Measurements from ENCODE around the gene ALPI. TPM values are rescaled to one million over a fixed set of nuclear protein-coding genes. Genes with fewer than 3 reads are reported as not detected.

Gene ALPI
- total RNA-seq, 1 experiment from 2014 or later: 5.3 TPM

GRCh38 chr2:232482301-232483238, 26.6 kb downstream of the ALPI start:
- POLR2A ChIA-PET: no interaction called here
- intact Hi-C loops (cut with micrococcal nuclease; ENCODE audit: unreplicated experiment): no loop called here
- H3K27ac Mint-ChIP-seq (ENCODE audit: unreplicated experiment): no peak overlapping the region
- no peaks in the 10 kb centered on the region for H3K4me1 Mint-ChIP-seq (ENCODE audit: low read depth, unreplicated experiment)
- TF ChIP-seq, protein P1, sequence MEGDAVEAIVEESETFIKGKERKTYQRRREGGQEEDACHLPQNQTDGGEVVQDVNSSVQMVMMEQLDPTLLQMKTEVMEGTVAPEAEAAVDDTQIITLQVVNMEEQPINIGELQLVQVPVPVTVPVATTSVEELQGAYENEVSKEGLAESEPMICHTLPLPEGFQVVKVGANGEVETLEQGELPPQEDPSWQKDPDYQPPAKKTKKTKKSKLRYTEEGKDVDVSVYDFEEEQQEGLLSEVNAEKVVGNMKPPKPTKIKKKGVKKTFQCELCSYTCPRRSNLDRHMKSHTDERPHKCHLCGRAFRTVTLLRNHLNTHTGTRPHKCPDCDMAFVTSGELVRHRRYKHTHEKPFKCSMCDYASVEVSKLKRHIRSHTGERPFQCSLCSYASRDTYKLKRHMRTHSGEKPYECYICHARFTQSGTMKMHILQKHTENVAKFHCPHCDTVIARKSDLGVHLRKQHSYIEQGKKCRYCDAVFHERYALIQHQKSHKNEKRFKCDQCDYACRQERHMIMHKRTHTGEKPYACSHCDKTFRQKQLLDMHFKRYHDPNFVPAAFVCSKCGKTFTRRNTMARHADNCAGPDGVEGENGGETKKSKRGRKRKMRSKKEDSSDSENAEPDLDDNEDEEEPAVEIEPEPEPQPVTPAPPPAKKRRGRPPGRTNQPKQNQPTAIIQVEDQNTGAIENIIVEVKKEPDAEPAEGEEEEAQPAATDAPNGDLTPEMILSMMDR (IDR thresholded peaks at IDR 0.05; ENCODE audit: insufficient read depth in 1 of 2, low read depth in 1 of 2, low read length in 1 of 2, severe bottlenecking in 1 of 2, unreplicated experiment in 1 of 2): no peak
- Histone ChIP-seq H3K9me3 (no peaks in the 10 kb centered on the region), H3K4me3 (ENCODE audit: low read depth, low read length) (no peak overlapping the region), H3K27me3 (replicated peaks; ENCODE audit: control insufficient read depth, insufficient read depth, low read length) (no peaks in the 10 kb centered on the region), H3K36me3 (ENCODE audit: control insufficient read depth, insufficient read depth, low read length) (no peaks in the 10 kb centered on the region), H3K4me1 (no peaks in the 10 kb centered on the region)
- DNase-seq: no peak
- CTCF ChIA-PET: no interaction called here
- H3K27me3 Mint-ChIP-seq (ENCODE audit: insufficient read depth, unreplicated experiment): no peaks in the 10 kb centered on the region
- no peaks in the 10 kb centered on the region for H3K9me3 Mint-ChIP-seq (ENCODE audit: unreplicated experiment)
- H3K36me3 Mint-ChIP-seq (ENCODE audit: insufficient read depth, unreplicated experiment): no peaks in the 10 kb centered on the region
- BruUV-seq (replicated peaks): no TSS peak
- H3K4me3 Mint-ChIP-seq (ENCODE audit: unreplicated experiment): no peak overlapping the region

GRCh38 chr2:232483311-232483922, 27.5 kb downstream of the ALPI start:
- Mint-ChIP-seq H3K27ac (ENCODE audit: unreplicated experiment) (no peak overlapping the region), H3K27me3 (ENCODE audit: insufficient read depth, unreplicated experiment) (no peaks in the 10 kb centered on the region), H3K36me3 (ENCODE audit: insufficient read depth, unreplicated experiment) (no peaks in the 10 kb centered on the region), H3K9me3 (ENCODE audit: unreplicated experiment) (no peaks in the 10 kb centered on the region), H3K4me3 (ENCODE audit: unreplicated experiment) (no peak overlapping the region), H3K4me1 (ENCODE audit: low read depth, unreplicated experiment) (no peaks in the 10 kb centered on the region)
- no peaks in the 10 kb centered on the region for H3K36me3 ChIP-seq (ENCODE audit: control insufficient read depth, insufficient read depth, low read length)
- POLR2A ChIA-PET: no interaction called here
- intact Hi-C loops (cut with micrococcal nuclease; ENCODE audit: unreplicated experiment): no loop called here
- H3K4me1 ChIP-seq: no peaks in the 10 kb centered on the region
- BruUV-seq (replicated peaks): no TSS peak
- H3K4me3 ChIP-seq (ENCODE audit: low read depth, low read length): no peak overlapping the region
- TF ChIP-seq, protein P1 (IDR thresholded peaks at IDR 0.05; ENCODE audit: insufficient read depth in 1 of 2, low read depth in 1 of 2, low read length in 1 of 2, severe bottlenecking in 1 of 2, unreplicated experiment in 1 of 2): no peak
- DNase-seq: peak in 1 of 2 experiments; percentile 23
- no peaks in the 10 kb centered on the region for H3K9me3 ChIP-seq
- CTCF ChIA-PET: no interaction called here
- no peaks in the 10 kb centered on the region for H3K27me3 ChIP-seq (replicated peaks; ENCODE audit: control insufficient read depth, insufficient read depth, low read length)

DNA sequence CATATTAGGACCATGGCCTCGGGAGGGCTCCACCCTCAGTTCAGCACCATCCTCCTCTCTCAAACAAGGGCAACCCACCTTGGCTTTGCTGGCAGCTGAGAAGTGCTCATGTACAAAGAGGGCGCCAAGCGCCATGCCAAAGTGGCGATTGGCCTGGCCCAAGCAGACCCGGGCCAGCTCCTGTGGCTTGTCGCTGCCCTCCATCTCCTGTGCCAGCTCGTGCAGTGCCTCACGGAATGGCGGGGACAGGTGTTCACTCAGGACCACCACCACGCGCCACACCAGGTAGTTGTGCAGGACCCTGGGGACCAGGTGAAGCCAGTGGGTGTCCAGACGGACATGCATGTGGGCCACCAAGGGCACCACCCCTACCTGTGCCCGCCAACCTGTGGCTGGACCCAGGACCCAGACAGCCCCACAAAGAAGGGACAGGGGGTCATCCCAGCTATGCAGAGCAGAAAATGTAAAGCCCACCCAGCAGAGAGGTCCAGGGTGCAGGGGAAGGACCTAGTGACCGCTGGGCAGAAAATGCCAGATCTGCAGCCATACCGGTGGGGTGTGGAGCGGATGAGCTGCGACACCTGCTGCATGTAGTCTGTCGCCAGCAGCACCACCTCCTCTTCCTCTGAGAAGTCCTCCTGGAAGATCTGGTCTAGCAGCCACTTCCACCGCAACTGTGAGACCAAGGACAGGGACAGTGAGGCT, 28.1 kb downstream of the ALPI start:
- Mint-ChIP-seq H3K4me3 (ENCODE audit: unreplicated experiment) (no peak overlapping the region), H3K4me1 (ENCODE audit: low read depth, unreplicated experiment) (no peaks in the 10 kb centered on the region), H3K36me3 (ENCODE audit: insufficient read depth, unreplicated experiment) (no peaks in the 10 kb centered on the region), H3K27me3 (ENCODE audit: insufficient read depth, unreplicated experiment) (no peaks in the 10 kb centered on the region), H3K9me3 (ENCODE audit: unreplicated experiment) (no peaks in the 10 kb centered on the region), H3K27ac (ENCODE audit: unreplicated experiment) (no peak overlapping the region)
- DNase-seq: no peak
- BruUV-seq (replicated peaks): no TSS peak
- intact Hi-C loops (cut with micrococcal nuclease; ENCODE audit: unreplicated experiment): no loop called here
- Histone ChIP-seq H3K4me1 (no peaks in the 10 kb centered on the region), H3K36me3 (ENCODE audit: control insufficient read depth, insufficient read depth, low read length) (no peaks in the 10 kb centered on the region), H3K4me3 (ENCODE audit: low read depth, low read length) (no peak overlapping the region), H3K9me3 (no peaks in the 10 kb centered on the region), H3K27me3 (replicated peaks; ENCODE audit: control insufficient read depth, insufficient read depth, low read length) (no peaks in the 10 kb centered on the region)
- TF ChIP-seq, protein P1 (IDR thresholded peaks at IDR 0.05; ENCODE audit: insufficient read depth in 1 of 2, low read depth in 1 of 2, low read length in 1 of 2, severe bottlenecking in 1 of 2, unreplicated experiment in 1 of 2): no peak
- ChIA-PET CTCF (no interaction called here), POLR2A (no interaction called here)
